GM06990 (cell line): ENCODE measurements around the gene CLEC11A.
"Not testable (repeated sequence)": the region's sequence is repeated elsewhere in the genome, so short reads cannot be mapped to it uniquely, and the experiment has no call there.

Experiments
- DNase-seq: peaks from one replicate; pipeline ENCODE4 v3.0.0-alpha.2; 2011; ENCODE audit not compliant: insufficient read length; ENCODE audit errors: extremely low read depth
- H3K27me3 ChIP-seq: replicated peaks from 2 replicates; pipeline ENCODE4 v1.6.0; 2011; ENCODE audit warnings: low read length; ENCODE audit not compliant: control insufficient read depth, insufficient read depth
- H3K36me3 ChIP-seq: 2 replicates; pipeline ENCODE4 v1.5.1; 2011; ENCODE audit warnings: low read length; ENCODE audit not compliant: control insufficient read depth, insufficient read depth
- H3K4me3 ChIP-seq: replicated peaks from 2 replicates; pipeline ENCODE4 v1.5.1; 2011; ENCODE audit warnings: low read depth, mild to moderate bottlenecking, control low read depth, low read length
- TF ChIP-seq, protein P1 (sequence below): IDR thresholded peaks from 2 replicates; pipeline ENCODE4 v1.5.1; 2011; ENCODE audit warnings: low read length, control low read depth, mild to moderate bottlenecking, inconsistent platforms; ENCODE audit not compliant: insufficient read depth, poor library complexity, severe bottlenecking

Gene CLEC11A

DNA sequence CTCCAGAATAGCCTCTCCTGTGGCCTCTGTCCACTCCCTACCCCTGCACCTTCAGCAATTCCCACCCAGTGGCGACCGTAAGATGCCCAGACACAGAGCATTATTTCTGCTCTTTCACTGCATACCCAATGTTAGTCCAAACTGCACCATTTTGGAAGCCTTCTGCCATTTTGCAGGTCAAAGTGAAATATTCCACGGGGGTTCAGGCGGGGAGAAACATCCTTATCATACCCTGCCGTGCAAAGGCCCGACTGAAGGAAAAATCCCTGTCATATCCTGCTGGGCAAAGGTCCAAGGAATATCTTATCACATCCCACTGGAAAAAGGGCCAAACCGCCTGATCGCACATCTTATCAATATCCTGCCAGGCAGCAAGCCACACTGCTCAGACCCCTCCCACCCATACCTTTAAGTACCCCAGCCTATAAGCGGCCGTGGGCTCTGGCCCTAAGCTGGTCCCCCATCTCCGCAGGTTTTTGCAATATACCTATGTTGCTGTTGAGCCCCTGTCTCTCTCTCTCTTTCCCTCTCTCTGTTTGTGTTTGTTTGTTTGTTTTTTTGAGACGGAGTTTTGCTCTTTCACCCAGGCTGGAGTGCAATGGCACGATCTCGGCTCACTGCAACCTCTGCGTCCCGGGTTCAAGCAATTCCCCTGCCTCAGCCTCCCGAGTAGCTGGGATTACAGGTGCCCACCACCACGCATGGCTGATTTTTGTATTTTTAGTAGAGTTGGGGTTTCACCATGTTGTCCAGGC, 18.2 kb downstream of the CLEC11A start:
- no peaks in the 10 kb centered on the region for H3K36me3 ChIP-seq
- TF ChIP-seq, protein P1, sequence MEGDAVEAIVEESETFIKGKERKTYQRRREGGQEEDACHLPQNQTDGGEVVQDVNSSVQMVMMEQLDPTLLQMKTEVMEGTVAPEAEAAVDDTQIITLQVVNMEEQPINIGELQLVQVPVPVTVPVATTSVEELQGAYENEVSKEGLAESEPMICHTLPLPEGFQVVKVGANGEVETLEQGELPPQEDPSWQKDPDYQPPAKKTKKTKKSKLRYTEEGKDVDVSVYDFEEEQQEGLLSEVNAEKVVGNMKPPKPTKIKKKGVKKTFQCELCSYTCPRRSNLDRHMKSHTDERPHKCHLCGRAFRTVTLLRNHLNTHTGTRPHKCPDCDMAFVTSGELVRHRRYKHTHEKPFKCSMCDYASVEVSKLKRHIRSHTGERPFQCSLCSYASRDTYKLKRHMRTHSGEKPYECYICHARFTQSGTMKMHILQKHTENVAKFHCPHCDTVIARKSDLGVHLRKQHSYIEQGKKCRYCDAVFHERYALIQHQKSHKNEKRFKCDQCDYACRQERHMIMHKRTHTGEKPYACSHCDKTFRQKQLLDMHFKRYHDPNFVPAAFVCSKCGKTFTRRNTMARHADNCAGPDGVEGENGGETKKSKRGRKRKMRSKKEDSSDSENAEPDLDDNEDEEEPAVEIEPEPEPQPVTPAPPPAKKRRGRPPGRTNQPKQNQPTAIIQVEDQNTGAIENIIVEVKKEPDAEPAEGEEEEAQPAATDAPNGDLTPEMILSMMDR = no peak
- H3K4me3 ChIP-seq = no peak overlapping the region
- no peak for DNase-seq
- no peaks in the 10 kb centered on the region; the same call in 1 of the 2 replicates for H3K27me3 ChIP-seq

DNA sequence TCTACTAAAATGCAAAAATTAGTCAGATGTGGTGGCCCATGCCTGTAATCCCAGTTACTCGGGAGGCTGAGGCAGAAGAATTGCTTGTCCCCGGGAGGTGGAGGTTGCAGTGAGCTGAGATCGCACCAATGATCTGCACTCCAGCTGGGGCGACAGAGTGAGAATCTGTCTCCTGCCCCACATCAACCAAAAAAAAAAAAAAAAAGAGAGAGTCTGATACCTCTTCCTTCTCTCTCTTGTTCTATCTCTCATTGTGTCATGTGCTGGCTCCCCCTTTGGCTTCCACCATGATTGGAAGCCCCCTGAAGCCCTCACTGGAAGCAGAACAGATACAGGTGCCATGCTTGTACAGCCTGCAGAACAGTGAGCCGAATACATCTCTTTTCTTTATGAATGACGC, 20.4 kb downstream of the CLEC11A start:
- DNase-seq = no peak
- H3K27me3 ChIP-seq = no peaks in the 10 kb centered on the region; the same call in 1 of the 2 replicates

DNA sequence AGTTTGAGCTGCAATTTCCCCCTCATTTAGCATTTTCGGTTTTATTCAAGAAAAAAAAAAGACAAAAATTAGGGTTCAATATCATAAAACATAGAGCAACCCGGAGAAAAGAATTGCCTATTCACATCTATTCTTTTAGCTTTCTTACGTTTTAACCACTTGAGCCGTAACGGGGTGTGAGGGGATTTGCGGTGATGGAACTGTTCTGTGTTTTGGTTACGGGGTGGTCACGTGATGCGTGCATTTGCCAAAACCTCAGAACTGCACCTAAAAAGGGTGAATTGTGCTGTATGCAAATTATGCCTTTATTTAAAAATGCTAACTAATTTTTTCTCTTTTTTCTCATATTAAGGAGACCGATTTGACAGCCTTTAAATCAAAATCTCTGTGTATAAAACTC, 22.1 kb downstream of the CLEC11A start:
- Histone ChIP-seq H3K27me3 (no peaks in the 10 kb centered on the region), H3K36me3 (no peaks in the 10 kb centered on the region), H3K4me3 (no peak overlapping the region)
- DNase-seq = no peak
- TF ChIP-seq, protein P1 = no peak

More for the DNA sequence above, 20.4 kb downstream of the CLEC11A start:
- TF ChIP-seq, protein P1 = no peak
- H3K36me3 ChIP-seq = no peaks in the 10 kb centered on the region
- H3K4me3 ChIP-seq = no peak overlapping the region

DNA sequence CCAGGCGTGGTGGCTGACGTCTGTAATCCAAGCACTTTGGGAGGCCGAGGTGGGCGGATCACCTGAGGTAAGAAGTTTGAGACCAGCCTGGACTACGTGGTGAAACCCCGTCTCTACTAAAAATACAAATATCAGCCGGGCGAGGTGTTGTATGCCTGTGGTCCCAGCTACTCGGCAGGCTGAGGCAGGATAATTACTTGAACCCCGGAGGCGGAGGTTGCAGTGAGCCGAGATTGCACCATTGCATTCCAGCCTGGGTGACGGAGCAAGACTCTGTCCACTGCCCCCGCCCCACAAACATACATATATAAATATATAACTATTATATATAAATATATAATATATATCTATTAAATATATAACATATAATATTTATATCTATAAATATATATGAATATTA, 24.0 kb downstream of the CLEC11A start:
- not testable (repeated sequence) for H3K4me3 ChIP-seq, H3K27me3 ChIP-seq, DNase-seq, H3K36me3 ChIP-seq

DNA sequence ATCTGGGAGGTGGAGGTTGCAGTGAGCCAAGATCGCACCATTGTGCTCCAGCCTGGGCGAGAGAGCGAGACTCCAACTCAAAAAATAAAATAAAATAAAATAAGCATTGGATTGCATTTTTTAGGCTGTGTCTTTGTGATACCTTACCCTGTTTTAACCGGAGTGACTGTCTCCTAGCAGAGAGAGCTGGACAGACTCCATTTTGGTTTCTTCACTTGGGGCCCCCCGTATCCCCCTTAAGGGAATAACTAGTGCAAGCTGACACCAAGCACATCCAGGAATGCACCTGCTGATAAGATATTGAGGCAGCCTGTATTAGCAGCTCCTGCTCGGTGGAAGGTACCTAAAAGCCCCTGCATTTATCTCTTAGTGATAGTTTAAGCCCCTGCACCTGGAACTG, 26.3 kb downstream of the CLEC11A start:
- no peak for DNase-seq
- H3K4me3 ChIP-seq = no peak overlapping the region
- TF ChIP-seq, protein P1 = no peak
- H3K27me3 ChIP-seq = no peaks in the 10 kb centered on the region
- H3K36me3 ChIP-seq = no peaks in the 10 kb centered on the region

DNA sequence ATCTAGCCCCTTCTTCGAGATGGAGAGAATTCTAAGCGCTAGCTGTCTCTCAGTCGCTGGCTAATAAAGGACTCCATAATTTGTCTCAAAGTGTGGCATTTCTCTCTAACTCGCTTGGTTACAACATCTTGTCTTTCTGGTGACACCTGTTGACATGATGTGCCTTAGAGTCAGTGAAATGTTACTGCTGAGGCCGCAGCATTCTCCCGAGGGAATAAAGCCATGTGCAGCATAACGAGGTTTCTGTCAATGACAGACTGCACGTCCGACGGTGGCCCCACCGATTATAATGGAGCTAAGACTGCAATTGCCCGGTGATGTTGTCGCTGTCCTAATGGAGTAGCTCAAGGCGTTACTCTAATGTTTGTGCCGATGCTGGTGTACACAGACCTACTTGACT, 26.8 kb downstream of the CLEC11A start:
- TF ChIP-seq, protein P1 = no peak
- Histone ChIP-seq H3K4me3 (no peak overlapping the region), H3K27me3 (no peaks in the 10 kb centered on the region), H3K36me3 (no peaks in the 10 kb centered on the region)
- no peak for DNase-seq
